ENCODE measurements around the gene RAB33A. TPM values are rescaled to one million over a fixed set of nuclear protein-coding genes. Genes with fewer than 3 reads are reported as not detected.

Gene RAB33A
- total RNA-seq, 1 experiment from 2014 or later, result 0.57 TPM

- H3K4me2 ChIP-seq, result peak overlapping the region; percentile 62
- peak; percentile 48 to 85 for DNase-seq
Measured at GRCh38 chrX:130173190-130173895, 1.6 kb downstream of the RAB33A start.

GRCh38 chrX:130174045-130174704, 2.4 kb downstream of the RAB33A start:
- Histone ChIP-seq H3K79me2 (ENCODE audit: low read depth) (no peaks in the 10 kb centered on the region), H3K4me3 (peak overlapping the region; percentile 7; the same call in 1 of the 2 replicates), H3K9me2 (ENCODE audit: insufficient read depth) (no peaks in the 10 kb centered on the region), H3K36me3 (ENCODE audit: low read depth) (no peaks in the 10 kb centered on the region), H3F3A (ENCODE audit: insufficient read depth, low read depth) (peaks cover 20% of the 10 kb centered on the region), H2AFZ (peak overlapping the region; percentile 67; the same call in 1 of the 2 replicates), H3K27me3 (ENCODE audit: insufficient read depth, low read depth) (no peaks in the 10 kb centered on the region), H3K4me1 (replicated peaks; ENCODE audit: insufficient read depth) (peaks cover 28% of the 10 kb centered on the region), H4K20me1 (ENCODE audit: insufficient read depth) (no peaks in the 10 kb centered on the region), H3K4me2 (peak overlapping the region; percentile 62), H3K27ac (peak overlapping the region; percentile 97), H3K9me3 (ENCODE audit: insufficient read depth, low read depth) (no peaks in the 10 kb centered on the region)
- TF ChIP-seq CTCF (conservative IDR thresholded peaks at IDR 0.05) (no peak), EZH2 (IDR thresholded peaks at IDR 0.05; ENCODE audit: low read depth) (no peak)
- no TSS peak for BruUV-seq (replicated peaks)
- peak; percentile 11 to 48 for DNase-seq
- ChIA-PET CTCF (interaction anchor here (0.5 to 0.9 kb wide), 2 partner anchors 18 to 60 kb away, joined by 3 to 12 read pairs; no protein-coding TSS in a partner anchor), POLR2A (ENCODE audit: unreplicated experiment) (interaction anchor here (0.6 to 0.8 kb wide), 3 partner anchors 8 to 93 kb away, joined by 3 to 6 read pairs (median 4); partner anchors contain the start of gene AIFM1)
- intact Hi-C loops (cut with micrococcal nuclease; ENCODE audit: unreplicated experiment), result no loop called here

More at GRCh38 chrX:130173190-130173895, 1.6 kb downstream of the RAB33A start:
- no peaks in the 10 kb centered on the region for H3K36me3 ChIP-seq (ENCODE audit: low read depth)
- TF ChIP-seq CTCF (conservative IDR thresholded peaks at IDR 0.05), result no peak
- TF ChIP-seq EZH2 (IDR thresholded peaks at IDR 0.05; ENCODE audit: low read depth), result no peak
- no peaks in the 10 kb centered on the region for H3K9me2 ChIP-seq (ENCODE audit: insufficient read depth)
- H3K4me1 ChIP-seq (replicated peaks; ENCODE audit: insufficient read depth), result peaks cover 28% of the 10 kb centered on the region
- H3F3A ChIP-seq (ENCODE audit: insufficient read depth, low read depth), result peaks cover 20% of the 10 kb centered on the region
- H3K4me3 ChIP-seq, result peak overlapping the region; percentile 7; the same call in 1 of the 2 replicates
- ChIA-PET POLR2A (ENCODE audit: unreplicated experiment) (interaction anchor here (0.6 to 0.8 kb wide), 2 partner anchors 8 to 94 kb away, joined by 3 to 4 read pairs; partner anchors contain the start of gene AIFM1), CTCF (interaction anchor here (0.6 to 0.9 kb wide), 2 partner anchors 19 to 651 kb away, joined by 3 to 4 read pairs; no protein-coding TSS in a partner anchor)
- no peaks in the 10 kb centered on the region for H3K79me2 ChIP-seq (ENCODE audit: low read depth)
- H3K27ac ChIP-seq, result peak overlapping the region; percentile 97
- H3K9me3 ChIP-seq (ENCODE audit: insufficient read depth, low read depth), result no peaks in the 10 kb centered on the region
- TSS peak; percentile 72 for BruUV-seq (replicated peaks)
- no peaks in the 10 kb centered on the region for H4K20me1 ChIP-seq (ENCODE audit: insufficient read depth)
- H2AFZ ChIP-seq, result peak overlapping the region; percentile 67; the same call in 1 of the 2 replicates
- intact Hi-C loops (cut with micrococcal nuclease; ENCODE audit: unreplicated experiment), result no loop called here
- H3K27me3 ChIP-seq (ENCODE audit: insufficient read depth, low read depth), result no peaks in the 10 kb centered on the region

GRCh38 chrX:130174937-130175336, 3.2 kb downstream of the RAB33A start:
- BruUV-seq (replicated peaks), result no TSS peak
- no peak overlapping the region for H2AFZ ChIP-seq
- no peaks in the 10 kb centered on the region for H3K9me3 ChIP-seq (ENCODE audit: insufficient read depth, low read depth)
- POLR2A ChIA-PET (ENCODE audit: unreplicated experiment), result no interaction called here
- no peak overlapping the region for H3K4me2 ChIP-seq
- peaks cover 20% of the 10 kb centered on the region for H3F3A ChIP-seq (ENCODE audit: insufficient read depth, low read depth)
- no peaks in the 10 kb centered on the region for H3K79me2 ChIP-seq (ENCODE audit: low read depth)
- H4K20me1 ChIP-seq (ENCODE audit: insufficient read depth), result no peaks in the 10 kb centered on the region
- no peaks in the 10 kb centered on the region for H3K27me3 ChIP-seq (ENCODE audit: insufficient read depth, low read depth)
- H3K36me3 ChIP-seq (ENCODE audit: low read depth), result no peaks in the 10 kb centered on the region
- CTCF ChIA-PET, result no interaction called here
- H3K9me2 ChIP-seq (ENCODE audit: insufficient read depth), result no peaks in the 10 kb centered on the region
- H3K27ac ChIP-seq, result 0 out of 2 replicates have a peak overlapping the region, but pooled peaks have one; percentile 97
- intact Hi-C loops (cut with micrococcal nuclease; ENCODE audit: unreplicated experiment), result no loop called here
- DNase-seq, result no peak
- TF ChIP-seq CTCF (conservative IDR thresholded peaks at IDR 0.05) (no peak), EZH2 (IDR thresholded peaks at IDR 0.05; ENCODE audit: low read depth) (no peak)
- H3K4me3 ChIP-seq, result no peak overlapping the region
- H3K4me1 ChIP-seq (replicated peaks; ENCODE audit: insufficient read depth), result peaks cover 28% of the 10 kb centered on the region
